Right renal cortex interstitium (tissue), 3 donors: ENCODE measurements around the gene RFX1. TPM values are rescaled to one million over a fixed set of nuclear protein-coding genes. Genes with fewer than 3 reads are reported as not detected.
"Not testable (repeated sequence)": the region's sequence is repeated elsewhere in the genome, so short reads cannot be mapped to it uniquely, and the experiment has no call there.

ENCODE experiments used
- DNase-seq, 3 donors: peaks; one replicate each; pipeline ENCODE4 v3.0.0-alpha.2; 2013; ENCODE audit warnings: low read depth in 3 of 3, low spot score in 2 of 3
- polyA plus RNA-seq, 3 donors: library from polyadenylated mRNA; unstranded; fragments of 120-200 nt; gene quantifications; one replicate each; pipeline ENCODE4 v1.2.1, GENCODE V29; 2013; ENCODE audit not compliant: insufficient read length in 3 of 3

RFX1 gene
- polyA plus RNA-seq, 3 donors = 7.4 to 9.3 (median 7.8) TPM

DNA sequence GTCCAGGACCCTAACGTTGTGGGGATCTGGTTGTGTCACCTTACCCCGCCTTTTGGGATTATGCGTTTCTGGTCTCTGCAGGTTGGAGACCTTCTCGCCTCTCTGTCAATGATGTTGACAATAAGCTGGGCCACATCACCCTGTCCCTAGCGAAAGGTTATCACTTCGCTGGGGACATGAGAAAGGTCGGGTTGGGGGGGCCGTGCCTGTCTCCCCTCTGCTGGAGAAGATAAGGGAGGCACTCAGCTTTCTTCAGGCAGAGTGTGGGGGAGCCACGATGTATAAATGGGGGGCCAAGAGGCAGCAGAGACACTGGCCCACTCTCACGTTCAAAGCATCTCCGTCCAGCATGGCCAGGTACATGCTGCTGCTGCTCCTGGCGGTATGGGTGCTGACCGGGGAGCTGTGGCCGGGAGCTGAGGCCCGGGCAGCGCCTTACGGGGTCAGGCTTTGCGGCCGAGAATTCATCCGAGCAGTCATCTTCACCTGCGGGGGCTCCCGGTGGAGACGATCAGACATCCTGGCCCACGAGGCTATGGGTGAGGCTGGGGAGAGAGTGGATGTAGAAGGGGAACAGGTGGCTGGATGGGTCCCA lies 21.8 kb upstream of the RFX1 start, which contains the start of gene RLN3:
TSS of gene RLN3 (plus strand) at position 293 of the 595 bp plus-strand sequence. CDS start at position 350, 57 bp downstream.
- no peak for DNase-seq

- not testable (repeated sequence) for DNase-seq
Measured at GRCh38 chr19:14026652-14027192, 20.6 kb upstream of the RFX1 start.

DNA sequence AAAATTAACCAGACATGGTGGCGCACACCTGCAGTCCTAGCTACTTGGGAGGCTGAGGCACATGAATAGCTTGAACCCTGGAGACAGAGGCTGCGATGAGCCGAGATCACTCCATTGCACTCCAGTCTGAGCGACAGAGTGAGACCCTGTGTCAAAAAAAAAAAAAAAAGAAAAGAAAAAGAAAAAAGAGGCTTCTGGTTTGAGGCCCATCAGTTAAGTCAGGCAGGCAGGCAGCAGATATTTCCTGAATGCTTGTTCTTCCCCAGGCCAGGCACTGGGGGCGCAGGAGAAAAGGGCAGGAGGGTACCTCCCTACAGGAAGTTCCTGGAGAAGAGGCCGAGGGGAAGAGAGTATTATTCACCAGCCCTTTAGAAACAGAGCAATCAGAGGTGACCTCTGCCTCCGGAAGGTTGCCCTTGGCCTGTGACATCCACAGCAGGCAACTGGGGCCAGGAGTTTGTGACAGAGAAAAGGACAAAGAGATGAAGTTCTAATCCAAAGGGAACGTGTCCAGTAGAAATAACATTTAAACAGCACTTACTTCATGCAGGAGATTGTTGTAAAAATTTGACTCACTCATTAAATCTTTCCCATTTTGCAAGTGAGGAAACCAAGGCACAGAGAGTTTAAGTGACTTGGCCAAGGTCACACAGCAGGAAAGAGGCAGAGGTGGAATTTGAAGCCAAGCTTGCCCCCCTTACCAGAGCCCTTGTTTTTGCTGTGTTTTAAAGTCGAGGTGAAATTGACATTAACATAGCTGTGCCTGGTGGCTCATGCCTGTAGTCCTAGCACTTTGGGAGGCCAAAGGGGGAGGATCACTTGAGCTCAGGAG lies 17.5 kb upstream of the RFX1 start:
- no peak for DNase-seq

GRCh38 chr19:14022469-14022868 lies 16.3 kb upstream of the RFX1 start:
- DNase-seq = no peak

GRCh38 chr19:14021474-14021873 lies 15.4 kb upstream of the RFX1 start:
- DNase-seq = no peak

DNA sequence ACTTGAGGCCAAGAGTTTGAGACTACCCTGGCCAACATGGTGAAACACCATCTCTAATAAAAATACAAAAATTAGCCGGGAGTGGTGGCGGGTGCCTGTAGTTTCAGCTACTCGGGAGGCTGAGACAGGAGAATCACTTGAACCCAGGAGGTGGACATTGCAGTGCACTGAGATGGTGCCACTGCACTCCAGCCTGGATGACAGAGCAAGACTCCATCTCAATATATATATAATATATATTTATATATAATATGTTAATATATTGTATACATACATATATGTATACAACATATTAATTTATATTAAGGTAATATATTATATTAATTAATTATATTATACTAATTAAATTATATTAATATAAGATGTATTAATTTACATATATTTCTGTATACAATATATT lies 13.6 kb upstream of the RFX1 start:
- DNase-seq = not testable (repeated sequence)

- no peak for DNase-seq
Measured at GRCh38 chr19:14019100-14019499, 13.0 kb upstream of the RFX1 start.

DNA sequence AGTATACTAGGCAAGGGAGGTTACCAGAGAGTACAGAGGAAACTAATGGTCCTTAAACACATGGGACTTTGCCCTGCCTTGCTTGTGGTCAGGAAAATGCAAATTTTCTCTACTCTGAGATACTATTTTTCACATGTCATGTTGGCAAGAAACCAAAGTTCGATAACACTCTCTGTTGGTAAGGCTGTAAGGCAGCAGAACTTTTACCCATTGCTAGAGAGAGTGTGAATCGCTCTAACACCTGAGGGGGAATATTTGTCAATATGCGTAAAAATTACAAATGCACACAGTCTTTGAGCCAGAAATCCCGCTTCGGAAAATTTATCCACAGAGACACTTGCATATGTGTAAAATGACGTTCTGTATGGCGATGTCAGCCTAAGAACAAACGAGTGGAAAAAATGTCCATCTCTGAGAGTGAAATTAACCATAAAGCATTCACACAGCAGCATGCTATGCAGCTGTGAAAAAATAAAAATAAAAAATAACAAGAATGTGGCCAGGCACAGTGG lies 9.5 kb upstream of the RFX1 start:
- no peak for DNase-seq

GRCh38 chr19:14012378-14012915 lies 6.3 kb upstream of the RFX1 start:
- no peak for DNase-seq

DNA sequence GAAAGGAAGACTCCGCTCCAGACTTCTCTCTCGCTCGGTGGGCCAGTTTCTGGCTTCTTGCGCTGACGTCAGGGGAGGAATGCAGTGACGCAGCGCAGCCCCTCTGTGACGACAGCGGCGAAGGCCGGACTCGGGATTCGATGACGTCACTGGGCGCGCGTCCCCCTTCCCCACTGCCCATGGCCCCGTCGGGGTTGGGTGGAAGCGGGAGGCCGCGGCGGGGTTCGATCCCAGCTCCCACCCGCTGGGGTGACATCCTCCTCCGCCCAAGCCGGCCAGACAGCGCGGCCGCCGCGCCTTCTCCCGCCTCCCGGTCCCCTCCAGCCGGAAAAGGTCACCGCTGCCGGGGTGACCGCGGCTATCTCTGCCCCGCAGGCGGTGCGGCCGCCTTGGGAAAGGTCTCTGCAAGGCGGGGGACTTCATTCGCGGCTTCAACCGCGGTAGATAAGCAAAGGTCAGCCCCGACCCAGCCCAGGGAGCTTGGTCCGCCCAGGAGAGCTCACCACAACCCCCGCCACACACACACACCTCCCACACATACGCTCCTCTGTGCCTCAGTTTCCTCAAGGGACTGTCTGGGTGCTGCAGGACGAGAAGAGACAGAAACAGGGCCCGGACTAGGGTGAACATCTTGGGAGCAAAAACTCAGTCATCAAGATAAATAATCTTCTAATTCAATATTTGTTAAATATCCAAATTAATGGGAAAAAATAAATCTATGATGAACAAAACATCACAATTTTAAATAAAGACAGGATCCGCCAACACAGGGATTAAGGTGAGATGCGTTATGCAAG lies 844 bp upstream of the RFX1 start:
- DNase-seq = no peak

DNA sequence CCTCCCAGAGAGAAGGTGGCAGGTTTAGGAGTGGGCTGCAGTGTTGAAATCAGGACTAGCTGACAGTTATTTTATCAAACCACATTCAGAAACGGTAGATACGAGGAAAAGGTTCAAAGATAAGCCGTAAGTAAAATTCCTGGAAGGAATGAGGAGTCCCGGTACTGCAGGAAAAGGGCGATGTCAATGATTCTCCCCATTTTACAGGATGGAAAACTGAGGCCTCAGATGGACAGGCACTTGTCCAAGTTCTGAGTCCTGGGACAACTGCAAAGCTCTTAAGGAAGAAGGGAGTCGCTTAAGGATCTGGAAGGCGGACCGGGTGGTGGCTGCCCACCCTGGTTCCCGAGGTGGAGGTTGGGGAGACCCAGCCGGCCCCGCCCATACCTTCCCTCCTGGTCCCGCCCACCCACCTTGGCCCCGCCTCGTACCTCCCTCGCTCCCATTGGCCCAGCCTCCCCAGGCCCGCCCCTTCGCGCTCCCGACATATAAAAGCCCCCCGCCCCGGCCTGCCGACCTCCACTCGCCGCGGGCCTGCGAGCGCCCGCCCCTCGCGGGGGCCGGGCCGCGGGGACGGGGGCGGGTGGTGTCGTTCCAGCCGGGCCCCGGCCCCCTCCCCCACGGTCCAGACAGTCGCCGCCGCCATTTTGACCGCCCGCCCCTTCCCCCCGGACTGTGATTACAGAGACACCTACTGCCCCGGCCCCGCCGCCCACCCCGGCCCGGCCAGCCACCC lies 603 bp downstream of the RFX1 start:
- peak in 2 of 3 donors; percentile 74 to 78 for DNase-seq

GRCh38 chr19:14004619-14005348 lies 1.3 kb downstream of the RFX1 start:
- no peak for DNase-seq

GRCh38 chr19:14003251-14004055 lies 2.7 kb downstream of the RFX1 start:
- DNase-seq = no peak

DNA sequence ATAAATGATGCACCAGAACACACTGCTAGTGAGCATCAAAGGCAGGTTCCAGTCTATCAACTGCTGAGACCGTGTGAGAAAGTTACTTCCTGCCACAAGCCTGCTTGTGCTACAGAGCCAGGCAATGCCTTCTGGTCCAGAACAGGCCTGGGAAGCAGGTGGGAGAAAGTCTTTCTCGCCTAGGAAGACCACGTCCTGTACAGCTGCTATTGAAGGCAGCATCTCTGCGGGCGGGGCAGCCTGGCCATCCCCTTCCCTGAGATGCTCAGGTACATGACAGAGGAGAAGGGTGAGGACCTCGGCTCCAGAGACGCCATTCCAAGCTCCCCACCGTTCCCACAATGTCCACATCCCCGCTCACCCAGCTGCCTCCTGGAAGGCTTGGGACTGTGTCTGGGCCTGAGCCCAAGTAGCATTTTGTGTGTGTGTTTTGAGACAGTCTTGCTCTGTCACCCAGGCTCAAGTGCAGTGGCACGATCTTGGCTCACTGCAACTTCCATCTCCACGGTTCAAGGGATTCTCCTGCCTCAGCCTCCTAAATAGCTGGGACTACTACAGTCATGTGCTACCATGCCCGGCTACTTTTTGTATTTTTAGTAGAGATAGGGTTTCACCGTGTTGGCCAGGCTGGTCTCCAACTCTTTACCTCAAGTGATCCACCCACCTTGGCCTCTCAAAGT lies 3.4 kb downstream of the RFX1 start:
- DNase-seq = no peak

GRCh38 chr19:14000691-14001375 lies 5.3 kb downstream of the RFX1 start:
- DNase-seq = no peak

GRCh38 chr19:13999085-13999484 lies 7.0 kb downstream of the RFX1 start:
- DNase-seq = no peak

DNA sequence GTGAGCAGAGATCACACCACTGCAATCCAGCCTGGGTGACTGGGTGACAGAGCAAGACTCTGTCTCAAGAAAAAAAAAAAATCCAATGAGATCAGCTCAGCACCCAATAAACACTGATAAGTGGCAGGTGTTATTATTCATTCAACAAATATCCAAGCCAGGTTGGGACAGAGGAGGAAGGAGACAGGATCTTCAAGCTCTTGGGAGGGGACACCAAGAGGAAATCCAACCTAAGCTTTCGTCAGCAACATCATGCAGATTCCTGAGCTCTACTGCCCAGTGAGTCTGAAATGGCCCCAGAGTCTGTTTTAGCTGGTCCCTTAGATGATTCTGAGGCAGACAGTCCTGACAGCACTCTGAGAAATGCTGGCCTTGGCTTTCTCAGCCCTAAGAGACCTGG lies 7.7 kb downstream of the RFX1 start:
- DNase-seq = no peak
